WERI-Rb-1 (cell line): ENCODE data around the gene SEMA7A.

ENCODE experiments used
- DNase-seq: peaks from one replicate; pipeline ENCODE4 v3.0.0-alpha.2; 2020
- H3K27ac ChIP-seq: fragments of 250-450 bp; sonication (Bioruptor Pico); 2 replicates; pipeline ENCODE4 v1.5.1; 2020; ENCODE audit warnings: mild to moderate bottlenecking, moderate library complexity
- H3K27me3 ChIP-seq: fragments of 250-450 bp; sonication (Bioruptor Pico); 2 replicates; pipeline ENCODE4 v1.5.1; 2021; ENCODE audit warnings: mild to moderate bottlenecking, low read depth, moderate library complexity; ENCODE audit not compliant: insufficient read depth, severe bottlenecking
- H3K36me3 ChIP-seq: fragments of 250-450 bp; sonication (Bioruptor Pico); 2 replicates; pipeline ENCODE4 v1.5.1; 2020; ENCODE audit warnings: mild to moderate bottlenecking, moderate library complexity
- H3K4me3 ChIP-seq: 2 replicates; pipeline ENCODE4 v1.5.1; 2011; ENCODE audit warnings: low read depth, mild to moderate bottlenecking, control low read depth, low read length
- H3K9me3 ChIP-seq: fragments of 250-450 bp; sonication (Bioruptor Pico); 2 replicates; pipeline ENCODE4 v1.5.1; 2021; ENCODE audit warnings: mild to moderate bottlenecking, moderate library complexity; ENCODE audit not compliant: severe bottlenecking
- CTCF ChIP-seq: IDR thresholded peaks from 2 replicates; pipeline ENCODE4 v1.5.1; 2011; ENCODE audit warnings: low read depth, mild to moderate bottlenecking, control low read depth, inconsistent platforms, low read length

SEMA7A gene

GRCh38 chr15:74375303-74375693 lies 58.5 kb downstream of the SEMA7A start:
- TF ChIP-seq CTCF: peak; percentile 81
- peak; percentile 86 for DNase-seq
- H3K4me3 ChIP-seq: no peak overlapping the region; the same call in 1 of the 2 replicates
- H3K27me3 ChIP-seq: no peaks in the 10 kb centered on the region
- H3K27ac ChIP-seq: no peak overlapping the region
- H3K36me3 ChIP-seq: no peaks in the 10 kb centered on the region
- H3K9me3 ChIP-seq: no peaks in the 10 kb centered on the region

- Histone ChIP-seq H3K27me3 (no peaks in the 10 kb centered on the region), H3K9me3 (no peaks in the 10 kb centered on the region), H3K36me3 (no peaks in the 10 kb centered on the region), H3K27ac (no peak overlapping the region), H3K4me3 (peak overlapping the region; percentile 80)
- DNase-seq: no peak
- peak; percentile 44 for TF ChIP-seq CTCF
Observed at GRCh38 chr15:74374648-74375302, 59.0 kb downstream of the SEMA7A start.

GRCh38 chr15:74373731-74374647 lies 59.8 kb downstream of the SEMA7A start:
- Histone ChIP-seq H3K27me3 (no peaks in the 10 kb centered on the region), H3K9me3 (no peaks in the 10 kb centered on the region), H3K36me3 (no peaks in the 10 kb centered on the region), H3K27ac (peak overlapping the region; percentile 31), H3K4me3 (peak overlapping the region; percentile 80)
- peak; percentile 96 for DNase-seq
- peak; percentile 87 for TF ChIP-seq CTCF

- Histone ChIP-seq H3K27me3 (no peaks in the 10 kb centered on the region), H3K4me3 (peak overlapping the region; percentile 80; the same call in 1 of the 2 replicates), H3K36me3 (no peaks in the 10 kb centered on the region), H3K9me3 (no peaks in the 10 kb centered on the region), H3K27ac (no peak overlapping the region)
- TF ChIP-seq CTCF: no peak
- DNase-seq: no peak
Observed at GRCh38 chr15:74373056-74373650, 60.6 kb downstream of the SEMA7A start.

- no peak for TF ChIP-seq CTCF
- Histone ChIP-seq H3K27me3 (no peaks in the 10 kb centered on the region), H3K4me3 (no peak overlapping the region), H3K9me3 (no peaks in the 10 kb centered on the region), H3K36me3 (no peaks in the 10 kb centered on the region), H3K27ac (0 out of 2 replicates have a peak overlapping the region, but pooled peaks have one; percentile 7)
- DNase-seq: no peak
Observed at GRCh38 chr15:74370471-74370870, 63.3 kb downstream of the SEMA7A start.
